Right ventricle myocardium inferior (tissue), 1 donor: ENCODE data around the gene CRELD2. TPM values are rescaled to one million over a fixed set of nuclear protein-coding genes. Genes with fewer than 3 reads are reported as not detected.

Experiments used
- ATAC-seq: fragments of 200-7000 bp; cut with Tn5 transposase; one replicate; pipeline ENCODE4 v1.9.1; 2020; ENCODE audit warnings: mild to moderate bottlenecking, moderate library complexity
- DNase-seq: peaks from one replicate; pipeline ENCODE4 v3.0.0; 2021; ENCODE audit errors: missing footprints
- intact Hi-C: fragments of 100-400 bp; cut with DNase I; formaldehyde crosslinking; loops from one replicate; pipeline ENCODE4 v1.11.0; 2022
- long read RNA-seq: library from polyadenylated mRNA; unstranded; transcript quantifications from one replicate; pipeline ENCODE4 v2.0.0, GENCODE V29; 2021
- total RNA-seq: library from RNA; stranded (reverse); fragmentation: NEBNext Ultra II Directional; extraction: Animal tissue kit (Norgen Biotek cat#: 25700); gene quantifications from one replicate; pipeline ENCODE4 v1.2.1, GENCODE V29; 2021
- donor health status: DM: no; HTN: yes; CAD: no; lungs with severe emphysema.

Gene CRELD2
- 30.6 TPM for total RNA-seq
- long read RNA-seq, transcript CRELD2-201 (10 exons, 1,357 nt) = major isoform, 23 of 41 reads
- long read RNA-seq, partial matches to known transcripts = 5 of 41 reads
- long read RNA-seq, other reads (novel, unspliced or antisense) = 9 of 41 reads

GRCh38 chr22:49917974-49918910 lies at the start of gene CRELD2, which contains the start of gene ALG12:
Gene CRELD2 (plus strand): TSS chr22:49918634. CDS start chr22:49918770, 136 bp downstream.
Gene ALG12 (minus strand): TSS chr22:49918438. CDS start chr22:49913765, 4,673 bp downstream.
- ATAC-seq (peak; percentile 99), DNase-seq (peak; percentile 99)
- intact Hi-C loops = loop anchor here (5.0 kb wide), 2 partner anchors 66 to 151 kb away; partner anchors contain the start of gene ZBED4

- ATAC-seq = no peak
- no peak for DNase-seq
- intact Hi-C loops = no loop called here
Observed at GRCh38 chr22:49869086-49869830, 49.2 kb upstream of the CRELD2 start.

GRCh38 chr22:49869845-49870712 lies 48.4 kb upstream of the CRELD2 start:
- DNase-seq (no peak), ATAC-seq (no peak)
- intact Hi-C loops = no loop called here

- no peak for ATAC-seq
- no peak for DNase-seq
Observed at GRCh38 chr22:49871482-49871881, 47.0 kb upstream of the CRELD2 start.

GRCh38 chr22:49872347-49872746 lies 46.1 kb upstream of the CRELD2 start:
- DNase-seq = no peak
- intact Hi-C loops = no loop called here
- ATAC-seq = no peak

More at GRCh38 chr22:49871482-49871881, 47.0 kb upstream of the CRELD2 start:
- intact Hi-C loops = no loop called here

GRCh38 chr22:49873228-49873940 lies 45.0 kb upstream of the CRELD2 start:
- DNase-seq = no peak
- no peak for ATAC-seq
- intact Hi-C loops = no loop called here

GRCh38 chr22:49877642-49878041 lies 40.8 kb upstream of the CRELD2 start:
- no peak for ATAC-seq
- no peak for DNase-seq
- intact Hi-C loops = no loop called here

- DNase-seq (no peak), ATAC-seq (no peak)
- intact Hi-C loops = no loop called here
Observed at GRCh38 chr22:49878206-49878605, 40.2 kb upstream of the CRELD2 start.

- intact Hi-C loops = no loop called here
- DNase-seq (no peak), ATAC-seq (no peak)
Observed at GRCh38 chr22:49879871-49880270, 38.6 kb upstream of the CRELD2 start.

- no peak for DNase-seq
- intact Hi-C loops = no loop called here
- ATAC-seq = no peak
Observed at GRCh38 chr22:49880281-49880680, 38.2 kb upstream of the CRELD2 start.

- intact Hi-C loops = no loop called here
- DNase-seq (no peak), ATAC-seq (no peak)
Observed at GRCh38 chr22:49881856-49882255, 36.6 kb upstream of the CRELD2 start.

- ATAC-seq (no peak), DNase-seq (no peak)
- intact Hi-C loops = no loop called here
Observed at GRCh38 chr22:49882519-49883293, 35.7 kb upstream of the CRELD2 start.

- intact Hi-C loops = no loop called here
- no peak for ATAC-seq
- no peak for DNase-seq
Observed at GRCh38 chr22:49883294-49883640, 35.2 kb upstream of the CRELD2 start.

- DNase-seq (no peak), ATAC-seq (no peak)
- intact Hi-C loops = no loop called here
Observed at GRCh38 chr22:49884075-49884474, 34.4 kb upstream of the CRELD2 start.

GRCh38 chr22:49884503-49885260 lies 33.8 kb upstream of the CRELD2 start:
- no peak for ATAC-seq
- intact Hi-C loops = no loop called here
- DNase-seq = no peak

GRCh38 chr22:49885281-49885680 lies 33.2 kb upstream of the CRELD2 start:
- intact Hi-C loops = no loop called here
- no peak for ATAC-seq
- no peak for DNase-seq

GRCh38 chr22:49885881-49886280 lies 32.6 kb upstream of the CRELD2 start:
- DNase-seq (no peak), ATAC-seq (no peak)
- intact Hi-C loops = no loop called here
